T-helper 2 cell treated with Interferon-gamma antibody and Interleukin-4, amounts not matched to agents 5 μg/mL and 100 μg/mL, for 36 hours (primary cell): ENCODE results near the gene BRIP1.
"Not testable (repeated sequence)": the region's sequence is repeated elsewhere in the genome, so short reads cannot be mapped to it uniquely, and the experiment has no call there.

Experiments
- DNase-seq: peaks from one replicate; pipeline ENCODE4 v3.0.0; 2021; ENCODE audit warnings: low spot score
- H3K27ac Mint-ChIP-seq: one replicate; pipeline ENCODE4 v1.8.0; 2021; ENCODE audit warnings: mild to moderate bottlenecking, mixed read lengths
- H3K27me3 Mint-ChIP-seq: one replicate; pipeline ENCODE4 v1.8.0; 2021; ENCODE audit warnings: low read depth, mixed read lengths
- H3K36me3 Mint-ChIP-seq: one replicate; pipeline ENCODE4 v1.8.0; 2021; ENCODE audit warnings: low read depth, mixed read lengths
- H3K4me1 Mint-ChIP-seq: one replicate; pipeline ENCODE4 v1.8.0; 2021; ENCODE audit warnings: low read depth, mixed read lengths
- H3K4me3 Mint-ChIP-seq: one replicate; pipeline ENCODE4 v1.8.0; 2022; ENCODE audit warnings: mild to moderate bottlenecking, moderate library complexity, mixed read lengths
- H3K9me3 Mint-ChIP-seq: one replicate; pipeline ENCODE4 v1.8.0; 2021; ENCODE audit warnings: mixed read lengths

BRIP1 gene

GRCh38 chr17:61794792-61795191 is 68.5 kb downstream of the BRIP1 start:
- H3K4me1 Mint-ChIP-seq: no peaks in the 10 kb centered on the region
- no peak for DNase-seq
- no peak overlapping the region for H3K4me3 Mint-ChIP-seq
- no peaks in the 10 kb centered on the region for H3K27me3 Mint-ChIP-seq
- H3K9me3 Mint-ChIP-seq: no peaks in the 10 kb centered on the region
- H3K27ac Mint-ChIP-seq: no peak overlapping the region
- peaks cover 45% of the 10 kb centered on the region for H3K36me3 Mint-ChIP-seq

- DNase-seq: no peak
Observed at GRCh38 chr17:61794242-61794641, 69.1 kb downstream of the BRIP1 start.

GRCh38 chr17:61793565-61793964 is 69.8 kb downstream of the BRIP1 start:
- Mint-ChIP-seq H3K27me3 (no peaks in the 10 kb centered on the region), H3K9me3 (no peaks in the 10 kb centered on the region), H3K36me3 (peaks cover 43% of the 10 kb centered on the region), H3K4me3 (no peak overlapping the region), H3K27ac (no peak overlapping the region), H3K4me1 (no peaks in the 10 kb centered on the region)
- no peak for DNase-seq

More at GRCh38 chr17:61794242-61794641, 69.1 kb downstream of the BRIP1 start:
- no peak overlapping the region for H3K4me3 Mint-ChIP-seq
- no peaks in the 10 kb centered on the region for H3K9me3 Mint-ChIP-seq
- H3K27me3 Mint-ChIP-seq: no peaks in the 10 kb centered on the region
- no peaks in the 10 kb centered on the region for H3K4me1 Mint-ChIP-seq
- peaks cover 45% of the 10 kb centered on the region for H3K36me3 Mint-ChIP-seq
- H3K27ac Mint-ChIP-seq: no peak overlapping the region

GRCh38 chr17:61789872-61790271 is 73.5 kb downstream of the BRIP1 start:
- Mint-ChIP-seq H3K27me3 (no peaks in the 10 kb centered on the region), H3K36me3 (peaks cover 20% of the 10 kb centered on the region), H3K27ac (no peak overlapping the region), H3K4me1 (no peaks in the 10 kb centered on the region), H3K4me3 (no peak overlapping the region), H3K9me3 (no peaks in the 10 kb centered on the region)
- no peak for DNase-seq

- DNase-seq: no peak
- no peak overlapping the region for H3K27ac Mint-ChIP-seq
- H3K36me3 Mint-ChIP-seq: peaks cover 9% of the 10 kb centered on the region
- H3K4me3 Mint-ChIP-seq: no peak overlapping the region
- H3K27me3 Mint-ChIP-seq: no peaks in the 10 kb centered on the region
- no peaks in the 10 kb centered on the region for H3K9me3 Mint-ChIP-seq
- H3K4me1 Mint-ChIP-seq: no peaks in the 10 kb centered on the region
Observed at GRCh38 chr17:61786088-61786487, 77.2 kb downstream of the BRIP1 start.

GRCh38 chr17:61784510-61784909 is 78.8 kb downstream of the BRIP1 start:
- no peaks in the 10 kb centered on the region for H3K27me3 Mint-ChIP-seq
- no peaks in the 10 kb centered on the region for H3K4me1 Mint-ChIP-seq
- peaks cover 13% of the 10 kb centered on the region for H3K36me3 Mint-ChIP-seq
- no peak overlapping the region for H3K4me3 Mint-ChIP-seq
- DNase-seq: no peak
- H3K9me3 Mint-ChIP-seq: no peaks in the 10 kb centered on the region
- H3K27ac Mint-ChIP-seq: no peak overlapping the region

GRCh38 chr17:61783556-61784304 is 79.6 kb downstream of the BRIP1 start:
- no peak overlapping the region for H3K4me3 Mint-ChIP-seq
- no peak for DNase-seq
- H3K27me3 Mint-ChIP-seq: no peaks in the 10 kb centered on the region
- peaks cover 15% of the 10 kb centered on the region for H3K36me3 Mint-ChIP-seq
- H3K27ac Mint-ChIP-seq: no peak overlapping the region
- no peaks in the 10 kb centered on the region for H3K9me3 Mint-ChIP-seq
- H3K4me1 Mint-ChIP-seq: no peaks in the 10 kb centered on the region

- DNase-seq: no peak
- H3K9me3 Mint-ChIP-seq: no peaks in the 10 kb centered on the region
- H3K27me3 Mint-ChIP-seq: no peaks in the 10 kb centered on the region
- H3K4me3 Mint-ChIP-seq: no peak overlapping the region
- H3K36me3 Mint-ChIP-seq: peaks cover 18% of the 10 kb centered on the region
- no peak overlapping the region for H3K27ac Mint-ChIP-seq
- H3K4me1 Mint-ChIP-seq: no peaks in the 10 kb centered on the region
Observed at GRCh38 chr17:61783120-61783519, 80.2 kb downstream of the BRIP1 start.

GRCh38 chr17:61782683-61783082 is 80.6 kb downstream of the BRIP1 start:
- no peak for DNase-seq
- H3K36me3 Mint-ChIP-seq: peaks cover 17% of the 10 kb centered on the region
- no peaks in the 10 kb centered on the region for H3K9me3 Mint-ChIP-seq
- no peaks in the 10 kb centered on the region for H3K4me1 Mint-ChIP-seq
- no peaks in the 10 kb centered on the region for H3K27me3 Mint-ChIP-seq
- no peak overlapping the region for H3K27ac Mint-ChIP-seq
- H3K4me3 Mint-ChIP-seq: no peak overlapping the region

- Mint-ChIP-seq H3K27me3 (no peaks in the 10 kb centered on the region), H3K4me3 (no peak overlapping the region), H3K27ac (no peak overlapping the region), H3K36me3 (peaks cover 49% of the 10 kb centered on the region), H3K4me1 (no peaks in the 10 kb centered on the region), H3K9me3 (peaks cover 23% of the 10 kb centered on the region)
- DNase-seq: no peak
Observed at GRCh38 chr17:61775364-61775763, 88.0 kb downstream of the BRIP1 start.

- no peaks in the 10 kb centered on the region for H3K27me3 Mint-ChIP-seq
- H3K27ac Mint-ChIP-seq: no peak overlapping the region
- no peaks in the 10 kb centered on the region for H3K4me1 Mint-ChIP-seq
- peaks cover 53% of the 10 kb centered on the region for H3K36me3 Mint-ChIP-seq
- H3K4me3 Mint-ChIP-seq: no peak overlapping the region
- DNase-seq: no peak
- H3K9me3 Mint-ChIP-seq: peaks cover 23% of the 10 kb centered on the region
Observed at GRCh38 chr17:61774724-61775123, 88.6 kb downstream of the BRIP1 start.

GRCh38 chr17:61774087-61774486 is 89.2 kb downstream of the BRIP1 start:
- H3K4me1 Mint-ChIP-seq, H3K4me3 Mint-ChIP-seq, H3K27me3 Mint-ChIP-seq, H3K27ac Mint-ChIP-seq, DNase-seq: not testable (repeated sequence)
- peaks cover 59% of the 10 kb centered on the region for H3K36me3 Mint-ChIP-seq
- H3K9me3 Mint-ChIP-seq: peaks cover 23% of the 10 kb centered on the region

- DNase-seq: no peak
- peaks cover 64% of the 10 kb centered on the region for H3K36me3 Mint-ChIP-seq
- no peaks in the 10 kb centered on the region for H3K4me1 Mint-ChIP-seq
- no peak overlapping the region for H3K4me3 Mint-ChIP-seq
- H3K27ac Mint-ChIP-seq: no peak overlapping the region
- H3K9me3 Mint-ChIP-seq: peaks cover 23% of the 10 kb centered on the region
- H3K27me3 Mint-ChIP-seq: no peaks in the 10 kb centered on the region
Observed at GRCh38 chr17:61770752-61771533, 92.4 kb downstream of the BRIP1 start.

GRCh38 chr17:61770043-61770442 is 93.3 kb downstream of the BRIP1 start:
- DNase-seq: no peak
- H3K27ac Mint-ChIP-seq: no peak overlapping the region
- H3K36me3 Mint-ChIP-seq: peaks cover 62% of the 10 kb centered on the region
- no peak overlapping the region for H3K4me3 Mint-ChIP-seq
- peaks cover 23% of the 10 kb centered on the region for H3K9me3 Mint-ChIP-seq
- no peaks in the 10 kb centered on the region for H3K4me1 Mint-ChIP-seq
- no peaks in the 10 kb centered on the region for H3K27me3 Mint-ChIP-seq
